Forelimb muscle (tissue), 1 donor: ENCODE measurements around the gene RBFOX2. TPM values are rescaled to one million over a fixed set of nuclear protein-coding genes. Genes with fewer than 3 reads are reported as not detected.
"Not testable (repeated sequence)": the region's sequence is repeated elsewhere in the genome, so short reads cannot be mapped to it uniquely, and the experiment has no call there.

Source experiments
- DNase-seq: peaks from one replicate; pipeline ENCODE4 v3.0.0-alpha.2; 2013; ENCODE audit warnings: low read depth
- polyA plus RNA-seq: library from polyadenylated mRNA; unstranded; fragments of 120-200 nt; gene quantifications from one replicate; pipeline ENCODE4 v1.2.1, GENCODE V29; 2013; ENCODE audit not compliant: insufficient read length

Gene RBFOX2
- polyA plus RNA-seq, 1 donor = 191 TPM

- DNase-seq = not testable (repeated sequence)
Observed at GRCh38 chr22:35737886-35738285, 290.7 kb downstream of the RBFOX2 start.

- no peak for DNase-seq
Observed at GRCh38 chr22:35736701-35737100, 291.9 kb downstream of the RBFOX2 start.

- no peak for DNase-seq
Observed at GRCh38 chr22:35736166-35736565, 292.5 kb downstream of the RBFOX2 start.

GRCh38 chr22:35735542-35735941, 293.1 kb downstream of the RBFOX2 start:
- DNase-seq = peak; percentile 61

- no peak for DNase-seq
Observed at GRCh38 chr22:35734517-35734827, 294.2 kb downstream of the RBFOX2 start.

GRCh38 chr22:35733791-35734516, 294.7 kb downstream of the RBFOX2 start:
- peak; percentile 89 for DNase-seq

GRCh38 chr22:35733036-35733435, 295.6 kb downstream of the RBFOX2 start:
- no peak for DNase-seq

GRCh38 chr22:35732116-35732515, 296.5 kb downstream of the RBFOX2 start:
- DNase-seq = no peak

GRCh38 chr22:35731321-35731720, 297.3 kb downstream of the RBFOX2 start:
- DNase-seq = no peak

GRCh38 chr22:35729309-35729698, 299.3 kb downstream of the RBFOX2 start:
- no peak for DNase-seq

- no peak for DNase-seq
Observed at GRCh38 chr22:35728639-35729308, 299.9 kb downstream of the RBFOX2 start.

GRCh38 chr22:35727436-35727835, 301.2 kb downstream of the RBFOX2 start:
- DNase-seq = no peak

GRCh38 chr22:35726933-35727332, 301.7 kb downstream of the RBFOX2 start:
- DNase-seq = no peak

- DNase-seq = no peak
Observed at GRCh38 chr22:35726398-35726797, 302.2 kb downstream of the RBFOX2 start.

- DNase-seq = no peak
Observed at GRCh38 chr22:35725521-35725920, 303.1 kb downstream of the RBFOX2 start.

GRCh38 chr22:35721960-35722359, 306.7 kb downstream of the RBFOX2 start:
- no peak for DNase-seq

GRCh38 chr22:35719212-35719875, 309.3 kb downstream of the RBFOX2 start:
- no peak for DNase-seq

- DNase-seq = no peak
Observed at GRCh38 chr22:35717572-35717971, 311.1 kb downstream of the RBFOX2 start, which contains the start of gene APOL5. Gene APOL5, plus strand, starts transcription at chr22:35717872. Its CDS starts 0 bp downstream, at chr22:35717872.

GRCh38 chr22:35712672-35713071, 316.0 kb downstream of the RBFOX2 start:
- no peak for DNase-seq

- no peak for DNase-seq
Observed at GRCh38 chr22:35711336-35711735, 317.3 kb downstream of the RBFOX2 start.

- DNase-seq = no peak
Observed at GRCh38 chr22:35708917-35709316, 319.7 kb downstream of the RBFOX2 start.

GRCh38 chr22:35708453-35708852, 320.2 kb downstream of the RBFOX2 start:
- DNase-seq = no peak

GRCh38 chr22:35705141-35705540, 323.5 kb downstream of the RBFOX2 start:
- no peak for DNase-seq
